B cell (primary cell): ENCODE measurements around the gene CPXM1.

Experiments
- EZH2 ChIP-seq: IDR thresholded peaks from 2 replicates; pipeline ENCODE4 v1.6.1; 2012; ENCODE audit warnings: borderline replicate concordance, low read depth, mild to moderate bottlenecking, moderate library complexity, low read length; ENCODE audit not compliant: insufficient read depth, poor library complexity, severe bottlenecking
- TF ChIP-seq, protein P1 (sequence below): fragments of 200-600 bp; IDR thresholded peaks from one replicate; pipeline ENCODE4 v1.8.0; 2022; ENCODE audit warnings: antibody characterized with exemption, mild to moderate bottlenecking

GRCh38 chr20:2840967-2841531 lies 40.6 kb upstream of the CPXM1 start:
- no peak for TF ChIP-seq EZH2
- TF ChIP-seq, protein P1, sequence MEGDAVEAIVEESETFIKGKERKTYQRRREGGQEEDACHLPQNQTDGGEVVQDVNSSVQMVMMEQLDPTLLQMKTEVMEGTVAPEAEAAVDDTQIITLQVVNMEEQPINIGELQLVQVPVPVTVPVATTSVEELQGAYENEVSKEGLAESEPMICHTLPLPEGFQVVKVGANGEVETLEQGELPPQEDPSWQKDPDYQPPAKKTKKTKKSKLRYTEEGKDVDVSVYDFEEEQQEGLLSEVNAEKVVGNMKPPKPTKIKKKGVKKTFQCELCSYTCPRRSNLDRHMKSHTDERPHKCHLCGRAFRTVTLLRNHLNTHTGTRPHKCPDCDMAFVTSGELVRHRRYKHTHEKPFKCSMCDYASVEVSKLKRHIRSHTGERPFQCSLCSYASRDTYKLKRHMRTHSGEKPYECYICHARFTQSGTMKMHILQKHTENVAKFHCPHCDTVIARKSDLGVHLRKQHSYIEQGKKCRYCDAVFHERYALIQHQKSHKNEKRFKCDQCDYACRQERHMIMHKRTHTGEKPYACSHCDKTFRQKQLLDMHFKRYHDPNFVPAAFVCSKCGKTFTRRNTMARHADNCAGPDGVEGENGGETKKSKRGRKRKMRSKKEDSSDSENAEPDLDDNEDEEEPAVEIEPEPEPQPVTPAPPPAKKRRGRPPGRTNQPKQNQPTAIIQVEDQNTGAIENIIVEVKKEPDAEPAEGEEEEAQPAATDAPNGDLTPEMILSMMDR: no peak
